Muscle of arm (tissue), 14 donors: ENCODE results near the gene KCNH1. TPM values are rescaled to one million over a fixed set of nuclear protein-coding genes. Genes with fewer than 3 reads are reported as not detected.

ENCODE experiments used
- DNase-seq: peaks from one replicate; pipeline ENCODE4 v3.0.0-alpha.2; 2013
- long read RNA-seq, 11 donors: transcript quantifications; one replicate each; lab custom pipeline, GENCODE V29; 2026
- polyA plus RNA-seq, 12 donors: library from polyadenylated mRNA; unstranded; fragments of 120-200 nt; gene quantifications; one replicate each; pipeline ENCODE4 v1.2.1, GENCODE V29; 2013; ENCODE audit not compliant: insufficient read length in 12 of 12

Gene KCNH1, protein sequence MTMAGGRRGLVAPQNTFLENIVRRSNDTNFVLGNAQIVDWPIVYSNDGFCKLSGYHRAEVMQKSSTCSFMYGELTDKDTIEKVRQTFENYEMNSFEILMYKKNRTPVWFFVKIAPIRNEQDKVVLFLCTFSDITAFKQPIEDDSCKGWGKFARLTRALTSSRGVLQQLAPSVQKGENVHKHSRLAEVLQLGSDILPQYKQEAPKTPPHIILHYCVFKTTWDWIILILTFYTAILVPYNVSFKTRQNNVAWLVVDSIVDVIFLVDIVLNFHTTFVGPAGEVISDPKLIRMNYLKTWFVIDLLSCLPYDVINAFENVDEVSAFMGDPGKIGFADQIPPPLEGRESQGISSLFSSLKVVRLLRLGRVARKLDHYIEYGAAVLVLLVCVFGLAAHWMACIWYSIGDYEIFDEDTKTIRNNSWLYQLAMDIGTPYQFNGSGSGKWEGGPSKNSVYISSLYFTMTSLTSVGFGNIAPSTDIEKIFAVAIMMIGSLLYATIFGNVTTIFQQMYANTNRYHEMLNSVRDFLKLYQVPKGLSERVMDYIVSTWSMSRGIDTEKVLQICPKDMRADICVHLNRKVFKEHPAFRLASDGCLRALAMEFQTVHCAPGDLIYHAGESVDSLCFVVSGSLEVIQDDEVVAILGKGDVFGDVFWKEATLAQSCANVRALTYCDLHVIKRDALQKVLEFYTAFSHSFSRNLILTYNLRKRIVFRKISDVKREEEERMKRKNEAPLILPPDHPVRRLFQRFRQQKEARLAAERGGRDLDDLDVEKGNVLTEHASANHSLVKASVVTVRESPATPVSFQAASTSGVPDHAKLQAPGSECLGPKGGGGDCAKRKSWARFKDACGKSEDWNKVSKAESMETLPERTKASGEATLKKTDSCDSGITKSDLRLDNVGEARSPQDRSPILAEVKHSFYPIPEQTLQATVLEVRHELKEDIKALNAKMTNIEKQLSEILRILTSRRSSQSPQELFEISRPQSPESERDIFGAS
- under 1 TPM in 10 of 12 donors, not detected in 2; 0.19 to 0.63 (median 0.35) TPM for polyA plus RNA-seq
- long read RNA-seq, donor 1: 0 reads
- long read RNA-seq, donor 2, full-length matches to known transcripts: 1 of 1 reads
- long read RNA-seq, donor 2, partial matches to known transcripts: 0 of 1 reads
- long read RNA-seq, donor 2, other reads (novel, unspliced or antisense): 0 of 1 reads
- long read RNA-seq, donor 3, full-length matches to known transcripts: 1 of 1 reads
- long read RNA-seq, donor 3, partial matches to known transcripts: 0 of 1 reads
- long read RNA-seq, donor 3, other reads (novel, unspliced or antisense): 0 of 1 reads
- long read RNA-seq, donor 4: 0 reads
- long read RNA-seq, donor 5, partial matches to known transcripts: 0 of 1 reads
- long read RNA-seq, donor 5, other reads (novel, unspliced or antisense): 0 of 1 reads
- long read RNA-seq, donor 6: 0 reads
- long read RNA-seq, donor 7: 0 reads
- long read RNA-seq, donor 8: 0 reads
- long read RNA-seq, donor 9: 0 reads
- long read RNA-seq, donor 10: 0 reads
- long read RNA-seq, donor 11: 0 reads

DNA sequence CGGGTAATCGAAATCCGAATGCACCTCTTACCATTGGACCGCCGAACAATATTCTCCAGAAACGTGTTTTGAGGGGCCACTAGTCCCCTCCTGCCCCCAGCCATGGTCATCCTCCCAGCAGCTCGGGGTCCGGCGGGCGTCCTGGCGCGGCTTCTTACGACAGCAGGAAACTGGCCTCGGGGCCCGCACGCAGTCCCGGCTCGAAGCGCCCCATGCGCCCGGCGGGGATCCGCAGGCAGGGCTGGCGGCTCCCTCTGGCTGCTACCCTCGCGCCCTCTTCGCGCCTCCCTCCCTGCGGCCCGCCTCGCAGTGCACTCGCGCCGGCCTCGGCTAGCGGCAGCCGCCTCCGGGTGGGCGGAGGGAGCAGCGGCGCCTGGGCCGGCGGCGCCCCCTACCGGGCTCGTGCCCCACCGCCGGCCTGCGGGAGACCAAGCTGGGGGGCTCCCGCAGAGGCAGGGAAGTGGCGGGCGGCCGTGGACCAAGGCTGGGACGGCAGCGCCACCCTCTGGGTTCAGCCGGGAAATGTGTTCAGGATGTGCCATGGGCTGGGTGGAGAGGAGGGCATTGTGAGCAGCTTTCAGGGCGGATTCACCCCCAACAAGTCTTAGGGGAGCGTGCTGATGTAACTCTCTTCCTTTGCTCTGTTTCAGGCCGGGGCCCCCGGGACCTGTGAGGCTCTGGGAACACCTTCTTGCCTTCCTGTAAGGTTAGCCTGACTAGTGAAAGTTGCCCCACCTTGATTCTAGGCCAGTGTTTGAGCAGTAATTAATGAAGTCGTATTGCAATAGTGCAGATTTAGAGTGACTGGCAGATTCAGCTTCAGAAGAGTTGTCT, at the start of gene KCNH1:
TSS of gene KCNH1 (minus strand) at position 313 of the 834 bp plus-strand sequence. CDS start at position 110, 203 bp downstream.
- DNase-seq: peak; percentile 67

GRCh38 chr1:211182746-211183145, 48.8 kb upstream of the KCNH1 start:
- DNase-seq: no peak

DNA sequence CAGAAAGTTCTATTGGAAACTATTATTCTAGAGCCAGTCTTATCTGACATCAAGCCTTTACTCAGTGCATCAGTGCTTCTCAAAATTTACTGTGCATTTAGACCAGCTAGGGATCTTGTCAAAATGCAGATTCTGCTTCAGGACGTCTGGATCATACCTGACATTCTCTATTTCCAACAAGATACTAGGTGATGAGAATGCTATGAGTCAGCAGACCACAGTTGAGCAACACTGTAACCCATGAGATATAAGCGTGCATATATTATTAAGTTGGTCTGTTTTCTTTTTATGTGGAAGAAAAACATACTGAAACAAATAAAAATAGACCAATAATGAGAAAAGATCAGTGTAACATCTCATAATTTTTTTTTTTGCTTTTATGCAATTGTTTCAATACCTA, 40.4 kb upstream of the KCNH1 start:
- no peak for DNase-seq

- DNase-seq: no peak
Measured at GRCh38 chr1:211172657-211173056, 38.7 kb upstream of the KCNH1 start.

DNA sequence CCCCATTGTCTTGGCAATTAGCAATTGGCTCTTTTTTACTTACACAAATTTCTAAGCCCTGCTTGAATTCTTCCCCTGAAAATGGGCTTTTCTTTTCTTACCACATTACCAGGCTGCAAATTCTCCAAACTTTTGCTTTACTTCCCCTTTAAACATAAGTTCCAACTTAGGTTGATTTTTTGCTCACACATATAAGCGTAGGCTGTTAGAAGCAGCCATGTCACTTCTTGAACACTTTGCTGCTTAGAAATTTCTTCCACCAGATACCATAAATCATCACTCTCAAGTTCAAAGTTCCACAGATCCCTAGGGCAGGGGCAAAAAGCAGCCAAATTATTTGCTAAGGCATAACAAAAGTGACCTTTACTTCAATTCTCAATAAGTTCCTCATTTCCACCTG, 35.4 kb upstream of the KCNH1 start:
- no peak for DNase-seq

DNA sequence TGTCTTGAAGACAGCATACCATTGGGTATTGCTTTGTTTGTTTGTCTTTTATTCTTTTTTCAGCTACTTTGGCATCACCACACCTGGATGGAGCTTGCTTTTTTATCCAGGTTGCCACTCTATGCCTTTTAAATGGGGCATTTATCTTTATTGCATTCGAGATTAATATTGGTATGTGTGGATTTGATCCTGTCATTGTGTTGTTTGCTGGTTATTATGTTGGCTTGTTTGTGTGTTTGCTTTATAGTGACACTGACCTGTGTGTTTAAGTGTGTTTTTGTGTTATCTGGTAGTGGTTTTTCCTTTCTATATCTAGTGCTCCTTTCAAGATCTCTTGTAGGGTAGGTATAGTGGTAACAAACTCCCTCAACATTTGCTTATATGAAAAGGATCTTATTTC, 24.9 kb upstream of the KCNH1 start:
- no peak for DNase-seq

- no peak for DNase-seq
Measured at GRCh38 chr1:211155040-211155439, 21.1 kb upstream of the KCNH1 start.

DNA sequence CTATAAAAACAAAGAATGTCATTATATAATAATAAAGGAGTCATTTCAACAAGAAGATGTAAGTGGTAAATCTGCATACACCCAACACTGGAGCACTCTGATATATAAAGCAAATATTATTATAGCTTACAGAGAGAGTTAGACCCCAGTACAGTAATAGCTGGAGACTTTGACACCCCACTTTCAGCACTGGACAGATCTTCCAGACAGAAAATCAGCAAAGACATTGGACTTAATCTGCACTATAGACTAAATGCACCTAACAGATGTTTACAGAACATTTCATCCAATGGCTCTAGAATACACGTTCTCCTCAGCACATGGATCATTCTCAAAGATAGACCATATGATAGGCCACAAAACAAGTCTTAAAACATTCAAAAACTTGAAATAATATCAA, 20.0 kb upstream of the KCNH1 start:
- no peak for DNase-seq

- DNase-seq: no peak
Measured at GRCh38 chr1:211148366-211148765, 14.4 kb upstream of the KCNH1 start.

- DNase-seq: no peak
Measured at GRCh38 chr1:211145944-211146343, 12.0 kb upstream of the KCNH1 start.

DNA sequence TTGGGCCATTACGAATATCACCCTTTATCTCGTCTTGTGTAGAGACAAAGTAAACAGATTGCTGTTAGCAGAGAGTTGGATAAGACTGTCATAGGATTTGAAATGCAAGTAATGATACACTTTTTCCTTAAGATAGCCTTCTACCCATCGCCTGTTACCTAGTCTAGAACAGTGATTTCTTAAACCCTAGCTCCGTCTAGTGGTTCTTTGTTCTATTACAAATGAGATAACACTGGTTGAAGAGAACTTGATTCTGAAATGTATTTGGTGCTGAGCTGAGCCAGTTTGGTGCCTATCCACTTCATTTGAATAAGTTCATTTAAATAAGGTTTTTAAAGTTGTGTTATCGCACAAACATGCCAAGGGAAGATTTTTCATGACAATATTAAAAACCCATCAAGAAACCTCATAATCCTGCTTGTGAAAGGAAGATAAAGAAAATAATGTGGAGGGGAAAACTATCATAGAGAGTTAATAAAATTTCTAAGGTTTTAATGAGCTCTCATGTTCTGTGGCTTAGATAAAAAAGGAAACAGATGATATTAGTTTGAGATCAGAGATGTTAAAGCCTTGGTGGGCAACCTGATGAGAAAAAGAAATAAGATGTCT, 1.5 kb upstream of the KCNH1 start:
- DNase-seq: peak; percentile 51

DNA sequence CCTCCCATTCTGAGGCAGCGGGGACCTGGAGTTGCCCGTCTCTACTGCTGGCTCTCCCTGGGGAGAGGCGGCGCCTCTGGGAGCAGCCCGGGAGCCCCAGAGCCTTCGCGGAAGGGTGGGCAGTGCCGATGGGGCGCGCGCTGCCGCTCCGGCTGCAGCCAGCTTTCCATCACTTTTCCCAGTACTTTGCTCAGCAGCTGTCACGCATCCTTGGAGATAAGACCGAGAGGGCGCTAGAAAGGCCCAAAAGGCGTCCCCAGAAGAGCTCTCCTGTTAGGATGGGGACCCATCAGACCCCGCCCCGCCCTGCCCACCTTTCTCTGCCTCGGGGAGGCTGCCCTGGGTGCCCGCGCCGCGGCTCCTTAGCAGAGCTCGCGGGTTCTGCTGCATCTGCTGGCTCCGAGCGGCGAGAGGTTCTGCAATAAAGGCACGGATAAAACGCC, 534 bp downstream of the KCNH1 start:
- DNase-seq: no peak

DNA sequence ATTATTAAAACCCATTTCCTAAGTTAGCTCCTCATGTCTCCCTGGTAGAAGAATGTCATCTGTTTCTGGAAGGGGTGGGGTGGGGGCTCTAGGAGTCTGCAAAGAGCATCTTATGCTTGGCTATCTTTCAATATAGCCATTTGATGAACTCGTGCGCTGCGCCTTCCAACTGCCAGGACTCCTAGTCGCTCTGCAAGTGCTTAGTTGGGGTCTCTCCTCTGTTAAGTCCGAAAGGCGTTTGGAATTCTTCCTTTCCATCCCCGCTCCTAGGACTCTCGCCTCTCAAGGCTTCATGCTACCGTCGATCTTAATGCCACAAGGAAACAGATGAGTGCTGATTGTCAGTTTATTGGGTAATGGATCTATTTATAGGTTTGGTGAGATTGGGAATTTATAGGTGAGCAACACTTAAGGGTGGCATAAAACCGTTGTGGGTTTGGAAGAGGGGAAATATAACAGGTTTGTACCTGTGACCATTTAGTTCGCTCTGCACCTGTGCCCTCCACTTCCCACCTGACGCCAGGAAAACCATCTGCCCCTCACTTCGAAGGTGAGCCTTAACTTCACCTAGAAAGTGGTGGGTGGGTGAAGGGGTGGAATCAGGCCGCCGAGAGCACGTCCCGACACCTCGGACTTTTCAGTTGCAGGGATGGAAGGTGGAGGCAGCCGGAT, 1.1 kb downstream of the KCNH1 start:
- no peak for DNase-seq

DNA sequence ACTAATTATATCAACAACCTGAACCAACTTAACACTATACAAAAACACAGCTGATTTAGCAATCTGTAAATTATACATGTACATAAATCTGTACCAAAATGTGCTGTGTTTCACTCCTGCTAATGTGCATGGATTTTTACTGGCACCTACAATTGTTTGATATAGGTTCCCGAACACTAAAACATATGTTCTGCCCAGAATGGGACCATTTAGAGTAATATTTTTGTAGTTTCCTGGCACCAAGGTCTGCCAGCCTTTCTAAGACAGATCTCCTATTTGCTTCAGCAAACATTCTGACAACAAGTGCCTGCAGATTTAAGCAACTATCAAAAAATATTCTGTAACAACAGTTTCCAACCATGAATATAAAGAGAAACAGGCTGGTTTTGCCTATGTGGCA, 4.2 kb downstream of the KCNH1 start:
- DNase-seq: no peak

DNA sequence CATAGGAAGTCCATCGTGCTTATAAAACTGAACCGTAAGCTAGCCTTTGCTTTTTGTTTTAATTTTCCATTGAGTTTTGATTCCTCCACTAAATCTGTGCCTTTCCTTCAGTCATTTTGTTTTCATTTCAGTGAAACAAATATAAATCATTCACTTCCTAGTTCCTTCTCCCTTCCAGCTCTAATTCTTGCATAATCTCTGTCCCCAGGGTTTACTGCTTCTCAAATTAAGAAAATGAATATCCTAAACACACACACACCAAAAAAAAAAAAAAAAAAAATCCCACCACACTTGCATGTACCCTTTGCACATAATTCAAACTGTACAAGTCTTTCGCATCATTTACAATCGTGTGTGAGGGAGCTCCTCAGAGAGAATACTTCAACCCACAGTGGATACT, 6.8 kb downstream of the KCNH1 start:
- no peak for DNase-seq

DNA sequence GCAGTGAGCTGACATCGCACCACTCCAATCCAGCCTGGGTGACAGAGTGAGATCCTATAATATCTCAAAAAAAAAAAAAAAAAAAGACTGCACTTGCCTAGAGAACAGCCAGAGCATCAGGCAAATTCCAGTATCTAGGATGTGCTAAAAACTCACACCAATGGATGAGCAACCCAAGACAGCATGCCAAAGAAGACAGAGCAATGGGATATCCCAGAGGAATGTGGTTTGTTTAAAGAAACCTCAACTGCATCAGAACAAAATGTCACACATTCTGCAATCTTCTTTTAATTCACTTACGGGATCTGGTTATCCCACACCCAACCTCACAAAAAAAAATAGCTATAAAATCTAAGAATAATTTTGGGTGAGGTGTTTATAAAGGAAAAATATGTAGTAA, 7.3 kb downstream of the KCNH1 start:
- no peak for DNase-seq

DNA sequence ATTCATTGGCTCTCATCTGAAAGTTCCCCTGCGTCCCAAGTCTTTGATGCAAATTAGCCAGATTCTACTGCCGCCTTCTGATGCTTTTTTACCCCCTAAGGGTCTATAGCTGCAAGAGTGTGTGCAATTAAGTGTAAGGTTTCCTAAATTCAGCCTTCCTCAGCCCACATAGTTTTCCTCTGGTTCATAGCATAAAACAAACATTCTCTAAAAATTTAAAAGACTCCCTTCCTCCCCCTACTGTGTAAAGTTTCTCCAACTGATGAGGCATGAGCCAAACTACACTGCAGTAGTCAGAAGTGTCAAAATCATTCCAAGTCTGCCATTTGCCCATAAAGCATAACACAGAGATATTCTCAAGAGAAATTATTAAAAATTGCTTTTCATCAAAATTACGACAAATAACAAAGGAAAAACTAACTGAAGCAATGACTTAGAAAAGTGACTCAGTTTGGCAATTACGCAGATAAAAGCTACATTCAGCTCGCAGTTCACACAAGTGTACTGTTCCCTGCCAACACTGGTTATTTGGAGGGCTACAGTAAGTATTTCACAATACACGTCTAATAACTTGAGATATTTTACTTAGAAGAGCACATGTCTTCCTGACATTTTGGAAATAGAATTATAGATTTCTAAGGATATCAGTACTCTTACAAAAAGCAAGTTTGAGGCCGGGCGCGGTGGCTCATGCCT, 15.4 kb downstream of the KCNH1 start:
- DNase-seq: no peak

DNA sequence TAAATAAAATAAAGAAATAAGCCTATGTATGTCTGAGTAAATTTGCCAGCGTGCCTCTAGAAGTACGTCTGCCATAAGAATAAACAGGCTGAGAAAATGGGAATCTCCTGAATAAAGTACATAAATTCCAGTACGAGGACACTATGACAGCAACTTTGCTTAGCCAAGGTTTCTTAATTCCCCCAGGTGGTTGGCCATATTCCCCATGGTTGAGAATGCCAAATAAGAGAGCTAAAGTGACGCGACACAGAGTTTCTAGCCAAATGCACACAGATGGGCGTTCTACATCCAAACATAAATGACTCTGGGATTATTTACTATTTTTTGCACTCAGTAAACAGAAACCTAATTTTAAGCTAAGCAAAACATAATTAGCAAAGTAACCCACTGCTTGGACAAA, 19.5 kb downstream of the KCNH1 start:
- no peak for DNase-seq

GRCh38 chr1:211113566-211113965, 20.4 kb downstream of the KCNH1 start:
- no peak for DNase-seq
